ENCODE data around the gene PLEKHH3.
"Not testable (repeated sequence)": the region's sequence is repeated elsewhere in the genome, so short reads cannot be mapped to it uniquely, and the experiment has no call there.

Gene PLEKHH3

GRCh38 chr17:42639525-42640113, 37.2 kb downstream of the PLEKHH3 start:
- in situ Hi-C loops (cut with HindIII; ENCODE audit: low sequenced_read_pairs) = no loop called here
- TF ChIP-seq CTCF (IDR thresholded peaks at IDR 0.05; ENCODE audit: low read depth, low read length) = no peak
- H3K4me3 ChIP-seq (ENCODE audit: low read depth, low read length) = no peak overlapping the region
- no peak for DNase-seq (ENCODE audit: low read depth, low spot score)

GRCh38 chr17:42632949-42633444, 43.8 kb downstream of the PLEKHH3 start:
- no peak for DNase-seq (ENCODE audit: low read depth, low spot score)
- in situ Hi-C loops (cut with HindIII; ENCODE audit: low sequenced_read_pairs) = no loop called here
- TF ChIP-seq CTCF (IDR thresholded peaks at IDR 0.05; ENCODE audit: low read depth, low read length) = no peak
- no peak overlapping the region for H3K4me3 ChIP-seq (ENCODE audit: low read depth, low read length)

- H3K4me3 ChIP-seq (ENCODE audit: low read depth, low read length) = no peak overlapping the region
- in situ Hi-C loops (cut with HindIII; ENCODE audit: low sequenced_read_pairs) = no loop called here
- DNase-seq (ENCODE audit: low read depth, low spot score) = no peak
- TF ChIP-seq CTCF (IDR thresholded peaks at IDR 0.05; ENCODE audit: low read depth, low read length) = no peak
Observed at GRCh38 chr17:42629411-42630009, 47.3 kb downstream of the PLEKHH3 start.

DNA sequence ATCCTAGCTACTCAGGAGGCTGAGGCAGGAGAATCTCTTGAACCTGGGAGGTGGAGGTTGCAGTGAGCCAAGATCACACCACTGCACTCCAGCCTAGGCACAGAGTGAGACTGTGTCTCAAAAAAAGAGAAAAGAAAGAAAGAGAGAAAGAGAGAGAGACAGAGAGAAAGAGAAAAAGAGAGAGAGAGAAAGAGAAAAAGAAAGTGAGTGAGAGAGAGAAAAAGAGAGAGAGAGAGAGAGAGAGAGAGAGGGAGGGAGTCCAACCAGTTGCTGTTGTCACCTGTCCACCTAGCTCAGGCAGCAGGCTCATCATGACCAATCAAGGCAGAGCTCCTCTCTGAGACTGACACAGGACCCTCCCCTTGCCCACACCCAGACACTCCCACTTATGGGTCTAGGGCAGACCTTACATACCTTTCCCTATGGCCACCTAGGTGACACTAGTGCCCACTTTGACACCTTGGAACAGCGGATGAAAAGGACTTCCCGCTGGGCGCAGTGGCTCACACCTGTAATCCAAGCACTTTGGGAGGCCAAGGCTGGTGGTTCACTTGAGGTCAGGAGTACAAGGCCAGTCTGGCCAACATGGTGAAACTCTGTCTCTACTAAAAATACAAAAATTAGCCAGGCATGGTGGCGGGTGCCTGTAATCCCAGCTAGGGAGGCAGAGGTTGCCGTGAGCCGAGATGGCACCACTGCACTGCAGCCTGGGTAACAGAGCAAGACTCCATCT, 49.6 kb downstream of the PLEKHH3 start:
- H3K4me3 ChIP-seq (ENCODE audit: low read depth, low read length); DNase-seq (ENCODE audit: low read depth, low spot score); in situ Hi-C loops (cut with HindIII; ENCODE audit: low sequenced_read_pairs): not testable (repeated sequence)

DNA sequence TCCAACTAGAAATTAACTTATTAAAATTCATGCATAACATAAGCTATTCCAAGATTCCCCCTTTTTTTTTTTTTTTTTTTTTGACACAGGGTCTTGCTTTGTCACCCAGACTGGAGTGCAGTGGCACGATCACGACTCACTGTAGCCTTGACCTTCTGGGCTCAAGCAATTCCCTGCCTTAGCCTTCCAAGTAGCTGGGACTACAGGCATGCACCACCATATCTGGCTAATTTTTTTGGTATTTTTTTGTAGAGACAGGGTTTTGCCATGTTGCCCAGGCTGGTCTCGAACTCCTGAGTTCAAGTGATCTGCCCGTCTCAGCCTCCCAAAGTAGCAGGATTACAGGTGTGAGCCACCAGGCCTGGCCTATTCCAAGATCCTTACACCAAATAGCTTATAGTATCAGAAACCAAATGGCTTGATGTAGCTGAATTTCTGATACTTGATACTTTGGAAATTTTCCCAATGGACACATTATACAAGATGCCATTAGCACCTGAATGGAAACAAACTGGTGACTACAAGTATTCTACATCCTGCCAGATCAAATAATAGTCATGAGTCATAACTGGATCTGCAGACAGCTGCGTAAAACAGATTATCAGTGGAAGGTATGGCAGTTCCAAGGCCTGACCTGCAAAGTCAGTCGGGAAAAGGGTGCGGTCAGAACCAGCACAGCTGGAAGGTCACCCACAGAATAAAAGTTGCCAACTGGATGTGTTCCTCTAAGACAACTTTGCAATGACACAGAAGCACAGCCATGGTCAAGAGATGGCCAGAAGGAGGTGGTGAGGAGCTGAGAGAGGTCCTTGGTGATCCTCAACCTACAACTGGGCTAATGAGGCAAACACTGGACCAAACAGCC, 52.8 kb downstream of the PLEKHH3 start:
- no peak overlapping the region for H3K4me3 ChIP-seq (ENCODE audit: low read depth, low read length)
- in situ Hi-C loops (cut with HindIII; ENCODE audit: low sequenced_read_pairs) = no loop called here

DNA sequence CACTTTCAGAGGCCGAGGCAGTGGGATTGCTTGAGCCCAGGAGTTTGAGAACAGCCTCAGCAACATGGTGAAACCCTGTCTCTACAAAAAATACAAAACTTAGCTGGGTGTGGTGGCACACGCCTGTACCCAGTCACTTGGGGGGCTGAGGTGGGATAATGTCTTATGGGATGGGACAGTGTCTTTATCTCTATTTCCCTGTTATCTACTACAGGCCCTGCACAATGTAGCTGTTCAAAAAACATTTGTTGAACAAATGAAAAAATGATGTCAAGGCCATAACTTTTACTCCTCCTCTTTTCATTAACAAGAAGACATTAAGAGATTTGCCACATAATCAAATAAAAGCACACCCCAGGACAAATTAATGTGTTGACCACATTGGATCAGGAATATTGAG, 53.5 kb downstream of the PLEKHH3 start:
- in situ Hi-C loops (cut with HindIII; ENCODE audit: low sequenced_read_pairs) = no loop called here

More for the DNA sequence above, 52.8 kb downstream of the PLEKHH3 start:
- TF ChIP-seq CTCF (IDR thresholded peaks at IDR 0.05; ENCODE audit: low read depth, low read length) = peak; percentile 11
- DNase-seq (ENCODE audit: low read depth, low spot score) = peak; percentile 50

DNA sequence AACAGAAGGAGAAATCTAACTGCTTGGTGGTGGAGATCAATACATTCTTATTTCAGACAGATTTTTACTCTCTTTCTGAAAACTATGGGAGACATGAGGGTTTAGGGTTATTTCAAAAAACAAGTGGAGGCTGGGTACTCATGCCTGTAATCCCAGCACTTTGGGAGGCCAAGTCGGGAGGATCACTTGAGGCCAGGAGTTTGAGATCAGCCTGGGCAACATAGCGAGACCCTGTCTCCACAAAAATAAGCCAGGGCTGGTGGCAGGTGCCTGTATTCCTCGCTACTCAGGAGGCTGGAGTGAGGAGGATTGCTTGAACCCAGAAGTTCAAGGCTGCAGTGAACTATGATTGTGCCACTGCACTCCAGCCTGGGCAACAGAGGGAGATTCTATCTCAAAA, 54.8 kb downstream of the PLEKHH3 start:
- in situ Hi-C loops (cut with HindIII; ENCODE audit: low sequenced_read_pairs) = not testable (repeated sequence)

More for the DNA sequence above, 53.5 kb downstream of the PLEKHH3 start:
- DNase-seq (ENCODE audit: low read depth, low spot score) = no peak
- H3K4me3 ChIP-seq (ENCODE audit: low read depth, low read length) = no peak overlapping the region
- no peak for TF ChIP-seq CTCF (IDR thresholded peaks at IDR 0.05; ENCODE audit: low read depth, low read length)

More for the DNA sequence above, 54.8 kb downstream of the PLEKHH3 start:
- not testable (repeated sequence) for DNase-seq (ENCODE audit: low read depth, low spot score); H3K4me3 ChIP-seq (ENCODE audit: low read depth, low read length)
